Retinal pigment epithelial cell (primary cell): ENCODE measurements around the gene NKX6-2.
"Not testable (repeated sequence)": the region's sequence is repeated elsewhere in the genome, so short reads cannot be mapped to it uniquely, and the experiment has no call there.

Source experiments
- DNase-seq: peaks from one replicate; pipeline ENCODE4 v3.0.0-alpha.2; 2010; ENCODE audit warnings: low read depth
- H3K4me3 ChIP-seq: 2 replicates; pipeline ENCODE4 v1.5.1; 2011; ENCODE audit warnings: mild to moderate bottlenecking, low read length, control low read depth, moderate library complexity
- CTCF ChIP-seq: conservative IDR thresholded peaks from 2 replicates; pipeline ENCODE4 v1.5.1; 2011; ENCODE audit warnings: low read depth, low read length, control low read depth, inconsistent platforms

Gene NKX6-2

GRCh38 chr10:132776821-132777220, 9.1 kb downstream of the NKX6-2 start:
- no peak for TF ChIP-seq CTCF
- H3K4me3 ChIP-seq, result no peak overlapping the region
- no peak for DNase-seq

GRCh38 chr10:132776186-132776585, 9.8 kb downstream of the NKX6-2 start:
- no peak overlapping the region for H3K4me3 ChIP-seq
- no peak for DNase-seq
- TF ChIP-seq CTCF, result no peak

GRCh38 chr10:132774902-132775863, 10.8 kb downstream of the NKX6-2 start:
- no peak overlapping the region for H3K4me3 ChIP-seq
- no peak for TF ChIP-seq CTCF
- no peak for DNase-seq

GRCh38 chr10:132774181-132774901, 11.6 kb downstream of the NKX6-2 start:
- DNase-seq, result no peak
- H3K4me3 ChIP-seq, result no peak overlapping the region
- TF ChIP-seq CTCF, result no peak

GRCh38 chr10:132772816-132773215, 13.1 kb downstream of the NKX6-2 start:
- not testable (repeated sequence) for H3K4me3 ChIP-seq, DNase-seq

GRCh38 chr10:132770061-132771021, 15.6 kb downstream of the NKX6-2 start:
- TF ChIP-seq CTCF, result no peak
- no peak for DNase-seq
- no peak overlapping the region for H3K4me3 ChIP-seq
